Amniotic stem cell (primary cell): ENCODE data around the gene PABPC1L.

Experiments used
- DNase-seq: peaks from one replicate; lab custom pipeline; 2025; lab: John Stamatoyannopoulos, UW

PABPC1L gene

GRCh38 chr20:44900231-44900854 lies 9.5 kb upstream of the PABPC1L start:
- no peak for DNase-seq

- no peak for DNase-seq
Measured at GRCh38 chr20:44901974-44902373, 7.9 kb upstream of the PABPC1L start.

GRCh38 chr20:44904377-44904776 lies 5.5 kb upstream of the PABPC1L start:
- DNase-seq = no peak

- no peak for DNase-seq
Measured at GRCh38 chr20:44908987-44909871, 631 bp upstream of the PABPC1L start.

- no peak for DNase-seq
Measured at GRCh38 chr20:44910690-44911262, 916 bp downstream of the PABPC1L start.

GRCh38 chr20:44911264-44911921 lies 1.5 kb downstream of the PABPC1L start:
- DNase-seq = no peak

DNA sequence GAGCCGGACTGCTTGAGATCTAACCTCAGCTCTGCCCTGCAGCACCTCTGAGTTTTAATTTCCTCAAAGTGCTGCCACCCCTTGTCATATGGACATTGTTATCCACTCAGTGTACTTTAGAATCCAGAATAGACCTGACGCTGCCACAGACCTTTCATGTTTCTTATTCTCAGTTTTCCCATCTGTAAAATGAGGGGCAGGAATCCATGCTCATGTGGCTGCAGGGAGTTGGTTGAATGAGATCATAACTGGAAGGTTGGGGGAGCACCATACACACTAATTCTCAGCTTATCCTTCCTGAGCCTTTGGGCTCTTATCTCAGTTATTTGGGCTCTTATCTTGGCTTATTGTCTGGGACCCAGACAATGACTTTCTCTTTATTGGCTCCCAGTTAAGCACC lies 2.3 kb downstream of the PABPC1L start:
- no peak for DNase-seq

DNA sequence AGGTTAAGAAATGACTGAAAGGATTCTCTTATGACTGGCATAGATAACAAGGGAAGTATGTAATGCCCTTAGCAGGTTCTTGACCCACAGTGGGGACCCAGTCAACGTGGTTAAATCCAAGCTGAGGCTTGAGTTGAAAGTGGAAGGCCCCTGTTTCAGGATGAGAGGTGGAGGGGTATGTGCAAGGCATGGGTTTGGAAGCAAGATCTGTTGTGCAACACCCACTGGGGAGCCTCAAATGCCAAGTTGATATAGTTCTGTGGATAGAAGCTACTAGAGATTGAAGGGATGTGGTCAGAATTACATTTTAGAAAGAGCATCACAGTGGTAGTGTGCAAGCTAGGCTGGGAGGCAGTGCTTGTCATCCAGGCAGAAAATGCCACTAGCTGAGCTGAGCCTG lies 5.1 kb downstream of the PABPC1L start:
- DNase-seq = no peak

GRCh38 chr20:44916586-44916985 lies 6.7 kb downstream of the PABPC1L start:
- no peak for DNase-seq

GRCh38 chr20:44917399-44917798 lies 7.5 kb downstream of the PABPC1L start:
- no peak for DNase-seq

DNA sequence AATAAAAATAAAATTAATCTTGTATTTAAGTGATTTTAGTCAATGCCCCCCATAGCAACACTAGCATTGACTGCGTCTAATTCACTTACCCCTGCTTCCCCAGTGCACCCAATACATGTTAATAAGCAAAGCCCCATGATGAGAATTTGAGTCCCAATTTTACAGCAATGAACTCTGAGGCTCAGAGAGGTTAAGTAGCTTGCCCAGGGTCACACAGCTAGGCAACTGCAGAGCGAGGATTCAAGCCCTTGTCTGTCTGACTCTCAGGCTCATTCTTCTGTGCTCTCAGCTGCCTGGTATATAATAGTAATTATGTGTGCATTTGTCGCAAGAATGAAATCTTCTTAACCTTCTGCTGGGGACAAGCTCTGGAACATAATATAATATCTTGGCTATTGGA lies 8.5 kb downstream of the PABPC1L start:
- no peak for DNase-seq

- no peak for DNase-seq
Measured at GRCh38 chr20:44918761-44919160, 8.9 kb downstream of the PABPC1L start.

GRCh38 chr20:44921447-44921846 lies 11.6 kb downstream of the PABPC1L start:
- DNase-seq = no peak

DNA sequence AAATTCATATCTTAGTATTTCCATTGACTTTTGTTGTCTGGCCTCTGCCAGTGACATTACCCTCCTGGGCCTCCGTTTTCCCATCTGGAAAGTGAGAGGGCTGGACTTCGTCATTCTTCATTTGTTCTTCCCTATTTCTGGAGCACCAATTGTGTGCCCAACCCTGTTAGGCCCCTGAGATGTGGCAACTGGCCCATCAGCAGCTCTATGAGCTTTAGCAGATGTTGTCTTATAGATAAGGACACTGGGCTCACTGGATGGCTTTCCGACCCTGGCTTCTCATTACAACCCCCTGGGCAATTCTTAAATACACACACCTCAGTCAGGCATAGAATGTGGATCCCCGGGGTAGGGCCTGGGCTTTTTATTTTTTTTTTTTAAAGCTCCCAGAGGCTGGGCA lies 14.7 kb downstream of the PABPC1L start:
- DNase-seq = no peak

DNA sequence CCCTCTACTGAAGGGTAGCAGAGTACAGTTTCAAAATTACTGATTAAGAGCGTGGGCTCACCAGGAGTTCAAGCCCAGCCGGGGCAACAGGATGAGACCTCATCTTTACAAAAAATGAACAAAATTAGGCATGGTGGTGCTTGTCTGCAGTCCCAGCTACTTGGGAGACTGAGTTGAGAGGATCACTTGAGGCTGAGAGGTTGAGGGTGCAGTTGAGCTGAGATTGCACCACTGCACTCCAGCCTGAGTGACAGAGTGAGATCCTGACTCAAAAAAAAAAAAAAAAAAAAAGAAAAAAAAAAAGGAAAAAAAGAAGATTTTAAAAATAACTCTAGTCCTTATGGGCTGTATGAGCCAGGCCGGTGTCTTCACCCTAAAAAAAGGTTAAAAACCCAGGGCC lies 18.7 kb downstream of the PABPC1L start:
- DNase-seq = no peak

GRCh38 chr20:44930517-44931168 lies 20.8 kb downstream of the PABPC1L start:
- no peak for DNase-seq

GRCh38 chr20:44931911-44932310 lies 22.1 kb downstream of the PABPC1L start:
- DNase-seq = no peak

DNA sequence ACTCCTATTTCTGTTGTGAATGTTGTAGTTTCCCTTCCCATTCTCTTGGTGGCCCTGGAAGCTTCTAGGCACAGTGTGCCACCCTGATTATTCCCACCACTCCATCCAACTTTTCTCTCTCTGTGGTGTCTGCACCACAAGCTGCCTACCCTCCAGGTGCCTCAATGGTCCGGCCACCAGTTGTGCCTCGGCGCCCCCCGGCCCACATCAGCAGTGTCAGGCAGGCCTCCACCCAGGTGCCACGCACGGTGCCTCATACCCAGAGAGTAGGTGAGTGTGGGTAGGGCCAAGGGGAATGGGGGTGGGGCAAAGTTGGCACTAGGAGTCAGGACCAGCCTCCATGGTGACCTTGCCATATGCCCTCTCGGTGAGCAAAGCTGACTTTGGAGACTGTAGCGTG lies 23.1 kb downstream of the PABPC1L start:
- DNase-seq = no peak

DNA sequence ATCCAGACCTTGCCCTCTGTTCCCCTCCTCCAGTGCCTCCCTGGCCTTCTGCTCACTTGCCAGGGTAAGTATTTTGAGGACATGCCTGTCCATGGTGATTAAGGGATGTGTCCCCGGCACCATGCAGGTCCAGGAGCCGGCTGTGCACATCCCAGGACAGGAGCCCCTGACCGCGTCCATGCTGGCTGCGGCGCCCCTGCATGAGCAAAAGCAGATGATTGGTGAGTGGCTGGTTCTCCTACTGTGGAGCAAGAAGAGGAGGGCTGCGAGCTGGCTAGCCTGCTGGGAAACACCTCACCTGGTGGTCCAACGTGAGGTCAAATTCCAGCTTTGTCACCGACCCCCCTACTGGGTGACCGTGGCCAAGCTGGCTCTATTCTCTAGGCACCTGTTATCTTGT lies 26.6 kb downstream of the PABPC1L start:
- no peak for DNase-seq

DNA sequence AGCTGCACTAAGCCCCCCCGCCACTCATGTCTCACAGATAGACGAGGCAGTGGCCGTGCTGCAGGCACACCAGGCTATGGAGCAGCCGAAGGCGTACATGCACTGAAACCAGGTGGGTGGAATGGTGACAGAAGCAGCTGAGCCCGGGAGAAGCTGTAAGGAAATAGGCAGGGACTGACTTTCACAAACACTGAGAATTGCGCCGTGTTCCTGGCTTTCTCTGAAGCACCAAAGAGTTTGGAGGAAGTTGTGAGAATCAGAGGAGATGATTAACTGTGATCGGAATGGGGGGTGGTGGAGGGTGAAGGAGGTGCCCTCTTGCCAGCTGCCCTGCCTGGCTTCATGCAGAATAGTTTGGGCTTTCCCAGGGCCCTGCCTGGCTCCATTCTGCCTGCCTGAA lies 28.8 kb downstream of the PABPC1L start:
- DNase-seq = no peak

GRCh38 chr20:44941120-44941691 lies 31.3 kb downstream of the PABPC1L start:
- no peak for DNase-seq
